Measurements from ENCODE around the gene LIF.
A peak's percentile ranks its signal among the peaks of the same experiment; 100 is the strongest.
"Not testable (repeated sequence)": the region's sequence is repeated elsewhere in the genome, so short reads cannot be mapped to it uniquely, and the experiment has no call there.

Gene LIF

GRCh38 chr22:30240541-30241417 is 5.8 kb downstream of the LIF start:
- no peaks in the 10 kb centered on the region for H3K9me3 Mint-ChIP-seq
- peaks cover 9 to 18% of the 10 kb centered on the region in 2 donors for H3K27me3 Mint-ChIP-seq
- ATAC-seq (replicated peaks), result no peak
- no peaks in the 10 kb centered on the region for H3K36me3 Mint-ChIP-seq (ENCODE audit: insufficient read depth)
- no peak overlapping the region for H3K27ac Mint-ChIP-seq
- H3K4me1 Mint-ChIP-seq (ENCODE audit: low read depth in 2 of 2), result peaks cover 0 to 6% of the 10 kb centered on the region in 2 donors
- no peak for DNase-seq
- no peak overlapping the region for H3K4me3 Mint-ChIP-seq

GRCh38 chr22:30239488-30240405 is 6.8 kb downstream of the LIF start:
- Mint-ChIP-seq H3K4me3 (no peak overlapping the region), H3K27me3 (peaks cover 5 to 7% of the 10 kb centered on the region in 2 donors), H3K4me1 (ENCODE audit: low read depth in 2 of 2) (peaks cover 0 to 2% of the 10 kb centered on the region in 2 donors), H3K36me3 (ENCODE audit: insufficient read depth) (no peaks in the 10 kb centered on the region), H3K9me3 (no peaks in the 10 kb centered on the region), H3K27ac (no peak overlapping the region)
- ATAC-seq (replicated peaks) (no peak), DNase-seq (no peak)

GRCh38 chr22:30238661-30239487 is 7.7 kb downstream of the LIF start:
- Mint-ChIP-seq H3K4me1 (ENCODE audit: low read depth in 2 of 2) (peaks cover 0 to 2% of the 10 kb centered on the region in 2 donors), H3K9me3 (no peaks in the 10 kb centered on the region), H3K27me3 (no peaks in the 10 kb centered on the region), H3K36me3 (ENCODE audit: insufficient read depth) (no peaks in the 10 kb centered on the region), H3K27ac (no peak overlapping the region), H3K4me3 (no peak overlapping the region)
- DNase-seq (no peak), ATAC-seq (replicated peaks) (no peak)

GRCh38 chr22:30238136-30238535 is 8.4 kb downstream of the LIF start:
- DNase-seq (no peak), ATAC-seq (replicated peaks) (no peak)
- Mint-ChIP-seq H3K4me1 (ENCODE audit: low read depth in 2 of 2) (peaks cover 0 to 2% of the 10 kb centered on the region in 2 donors), H3K27me3 (no peaks in the 10 kb centered on the region), H3K9me3 (no peaks in the 10 kb centered on the region), H3K36me3 (ENCODE audit: insufficient read depth) (no peaks in the 10 kb centered on the region), H3K27ac (no peak overlapping the region), H3K4me3 (no peak overlapping the region)

- no peaks in the 10 kb centered on the region for H3K27me3 Mint-ChIP-seq
- no peaks in the 10 kb centered on the region for H3K9me3 Mint-ChIP-seq
- peaks cover 0 to 2% of the 10 kb centered on the region in 2 donors for H3K4me1 Mint-ChIP-seq (ENCODE audit: low read depth in 2 of 2)
- no peak overlapping the region for H3K4me3 Mint-ChIP-seq
- H3K36me3 Mint-ChIP-seq (ENCODE audit: insufficient read depth), result no peaks in the 10 kb centered on the region
- no peak overlapping the region for H3K27ac Mint-ChIP-seq
- DNase-seq (no peak), ATAC-seq (replicated peaks) (no peak)
Measured at GRCh38 chr22:30236875-30237274, 9.7 kb downstream of the LIF start.

GRCh38 chr22:30235687-30236170 is 10.8 kb downstream of the LIF start:
- DNase-seq (no peak), ATAC-seq (replicated peaks) (no peak)
- H3K27ac Mint-ChIP-seq, result peak overlapping the region in 1 of 2 donors; percentile 49
- no peak overlapping the region for H3K4me3 Mint-ChIP-seq
- H3K27me3 Mint-ChIP-seq, result no peaks in the 10 kb centered on the region
- no peaks in the 10 kb centered on the region for H3K9me3 Mint-ChIP-seq
- no peaks in the 10 kb centered on the region for H3K36me3 Mint-ChIP-seq (ENCODE audit: insufficient read depth)
- peaks cover 0 to 2% of the 10 kb centered on the region in 2 donors for H3K4me1 Mint-ChIP-seq (ENCODE audit: low read depth in 2 of 2)

- no peak for ATAC-seq (replicated peaks)
- Mint-ChIP-seq H3K27ac (no peak overlapping the region), H3K4me3 (no peak overlapping the region)
Measured at GRCh38 chr22:30234786-30235470, 11.6 kb downstream of the LIF start.

GRCh38 chr22:30234325-30234724 is 12.2 kb downstream of the LIF start:
- not testable (repeated sequence) for DNase-seq; ATAC-seq (replicated peaks); H3K4me1 Mint-ChIP-seq (ENCODE audit: low read depth in 2 of 2); H3K36me3 Mint-ChIP-seq (ENCODE audit: insufficient read depth); H3K9me3 Mint-ChIP-seq; H3K27me3 Mint-ChIP-seq; H3K27ac Mint-ChIP-seq; H3K4me3 Mint-ChIP-seq

More at GRCh38 chr22:30234786-30235470, 11.6 kb downstream of the LIF start:
- H3K4me1 Mint-ChIP-seq (ENCODE audit: low read depth in 2 of 2), result peaks cover 0 to 2% of the 10 kb centered on the region in 2 donors
- DNase-seq, result no peak
- H3K9me3 Mint-ChIP-seq, result no peaks in the 10 kb centered on the region
- H3K36me3 Mint-ChIP-seq (ENCODE audit: insufficient read depth), result no peaks in the 10 kb centered on the region
- no peaks in the 10 kb centered on the region for H3K27me3 Mint-ChIP-seq

- no peaks in the 10 kb centered on the region for H3K27me3 Mint-ChIP-seq
- H3K4me3 Mint-ChIP-seq, result no peak overlapping the region
- H3K27ac Mint-ChIP-seq, result no peak overlapping the region
- H3K36me3 Mint-ChIP-seq (ENCODE audit: insufficient read depth), result no peaks in the 10 kb centered on the region
- H3K9me3 Mint-ChIP-seq, result no peaks in the 10 kb centered on the region
- DNase-seq, result no peak
- peaks cover 0 to 4% of the 10 kb centered on the region in 2 donors for H3K4me1 Mint-ChIP-seq (ENCODE audit: low read depth in 2 of 2)
- ATAC-seq (replicated peaks), result no peak
Measured at GRCh38 chr22:30233582-30233981, 13.0 kb downstream of the LIF start.

GRCh38 chr22:30232716-30233218 is 13.8 kb downstream of the LIF start:
- ATAC-seq (replicated peaks) (no peak), DNase-seq (no peak)
- Mint-ChIP-seq H3K27ac (no peak overlapping the region), H3K36me3 (ENCODE audit: insufficient read depth) (no peaks in the 10 kb centered on the region), H3K27me3 (no peaks in the 10 kb centered on the region), H3K9me3 (no peaks in the 10 kb centered on the region), H3K4me1 (ENCODE audit: low read depth in 2 of 2) (peaks cover 4 to 6% of the 10 kb centered on the region in 2 donors), H3K4me3 (no peak overlapping the region)

GRCh38 chr22:30230787-30231461 is 15.6 kb downstream of the LIF start:
- ATAC-seq (replicated peaks) (no peak), DNase-seq (no peak)
- Mint-ChIP-seq H3K27me3 (no peaks in the 10 kb centered on the region), H3K36me3 (ENCODE audit: insufficient read depth) (no peaks in the 10 kb centered on the region), H3K9me3 (no peaks in the 10 kb centered on the region), H3K27ac (no peak overlapping the region), H3K4me1 (ENCODE audit: low read depth in 2 of 2) (peaks cover 14 to 17% of the 10 kb centered on the region in 2 donors), H3K4me3 (no peak overlapping the region)

GRCh38 chr22:30230330-30230729 is 16.2 kb downstream of the LIF start:
- DNase-seq (no peak), ATAC-seq (replicated peaks) (no peak)
- H3K27me3 Mint-ChIP-seq, result no peaks in the 10 kb centered on the region
- no peaks in the 10 kb centered on the region for H3K36me3 Mint-ChIP-seq (ENCODE audit: insufficient read depth)
- no peaks in the 10 kb centered on the region for H3K9me3 Mint-ChIP-seq
- peaks cover 18 to 22% of the 10 kb centered on the region in 2 donors for H3K4me1 Mint-ChIP-seq (ENCODE audit: low read depth in 2 of 2)
- H3K4me3 Mint-ChIP-seq, result no peak overlapping the region
- H3K27ac Mint-ChIP-seq, result no peak overlapping the region

All from effector memory CD8-positive, alpha-beta T cell (primary cell).